Smooth muscle cell of the brain vasculature (primary cell): ENCODE measurements around the gene TIMP3.
"Not testable (repeated sequence)": the region's sequence is repeated elsewhere in the genome, so short reads cannot be mapped to it uniquely, and the experiment has no call there.

Source experiments
- DNase-seq: peaks from one replicate; pipeline ENCODE4 v3.0.0-alpha.2; 2012; ENCODE audit warnings: low read depth, low spot score

Gene TIMP3

GRCh38 chr22:32801537-32802236 is at the start of gene TIMP3:
TSS of gene TIMP3 (plus strand) at chr22:32801705. CDS start at chr22:32802002, 297 bp downstream.
- peak; percentile 63 for DNase-seq

- no peak for DNase-seq
Measured at GRCh38 chr22:32752326-32752725, 49.2 kb upstream of the TIMP3 start.

- no peak for DNase-seq
Measured at GRCh38 chr22:32752816-32753520, 48.5 kb upstream of the TIMP3 start.

DNA sequence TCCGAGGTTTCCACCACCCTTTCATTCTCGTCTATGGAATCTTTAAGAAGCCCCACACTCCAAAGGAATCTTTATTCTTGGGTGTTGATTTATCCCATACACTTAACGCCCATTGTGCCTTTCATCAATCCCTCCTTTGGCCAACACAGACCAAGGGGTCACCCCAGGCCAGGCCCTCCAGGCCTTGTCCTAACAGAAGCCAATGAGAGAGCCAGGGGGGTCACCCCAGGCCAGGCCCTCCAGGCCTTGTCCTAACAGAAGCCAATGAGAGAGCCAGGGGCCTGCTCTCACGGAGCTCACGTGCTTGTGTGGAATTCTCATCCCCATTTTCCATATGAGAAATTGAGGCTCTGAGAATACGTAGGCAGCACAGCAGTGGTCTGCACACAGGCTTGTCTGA is 47.9 kb upstream of the TIMP3 start:
- no peak for DNase-seq

DNA sequence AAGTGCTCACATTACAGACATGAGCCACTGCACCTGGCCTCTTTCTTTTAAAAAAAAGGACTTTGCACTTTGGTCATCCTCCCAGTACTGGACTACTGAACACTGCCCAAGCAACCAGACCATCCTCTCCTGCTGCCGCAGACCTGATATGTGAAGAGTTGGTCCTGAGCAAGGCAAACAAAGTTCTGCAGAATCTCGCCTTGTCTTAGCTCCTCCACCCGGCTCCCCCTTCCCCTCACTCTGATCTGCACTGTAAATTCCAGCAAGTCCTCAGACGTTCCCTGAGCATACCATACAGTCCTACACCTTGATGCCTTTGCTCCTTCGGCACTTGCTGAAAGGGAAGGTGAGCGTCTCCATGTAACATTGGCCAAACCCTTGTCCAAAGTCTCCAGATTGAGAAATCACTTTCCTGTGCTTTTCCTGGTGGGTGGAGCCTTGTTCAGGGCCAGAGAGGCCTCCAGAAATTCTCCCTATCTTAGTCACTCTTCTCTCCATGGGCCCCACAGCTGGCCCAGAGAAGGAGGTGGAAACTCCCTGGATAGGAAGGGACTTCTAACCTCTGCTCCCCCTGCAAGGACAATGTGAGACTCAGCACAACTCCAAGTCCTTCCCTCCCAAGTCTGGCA is 47.0 kb upstream of the TIMP3 start:
- no peak for DNase-seq

GRCh38 chr22:32757086-32757762 is 44.3 kb upstream of the TIMP3 start:
- not testable (repeated sequence) for DNase-seq

- DNase-seq = no peak
Measured at GRCh38 chr22:32758866-32759385, 42.6 kb upstream of the TIMP3 start.

DNA sequence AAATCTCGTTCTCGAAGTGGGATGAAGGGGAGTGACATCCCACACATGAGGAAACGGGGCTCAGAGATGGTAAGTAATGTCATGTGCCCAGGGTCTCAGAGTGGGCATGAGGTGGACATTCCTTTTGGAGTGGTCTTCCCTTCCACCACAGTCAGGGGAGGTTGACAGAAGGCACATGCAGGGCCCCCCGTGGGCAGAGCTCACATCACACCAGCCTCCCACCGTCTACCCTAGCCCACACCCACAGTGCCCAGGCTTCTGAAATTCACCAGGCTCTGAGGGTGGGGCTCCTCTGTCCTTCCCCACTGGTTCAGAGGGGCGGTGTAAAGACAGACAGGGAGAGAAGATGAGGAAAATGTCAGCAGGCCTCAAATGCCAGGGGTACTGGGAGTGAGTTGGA is 41.1 kb upstream of the TIMP3 start:
- DNase-seq = no peak

- DNase-seq = no peak
Measured at GRCh38 chr22:32760815-32761214, 40.7 kb upstream of the TIMP3 start.

DNA sequence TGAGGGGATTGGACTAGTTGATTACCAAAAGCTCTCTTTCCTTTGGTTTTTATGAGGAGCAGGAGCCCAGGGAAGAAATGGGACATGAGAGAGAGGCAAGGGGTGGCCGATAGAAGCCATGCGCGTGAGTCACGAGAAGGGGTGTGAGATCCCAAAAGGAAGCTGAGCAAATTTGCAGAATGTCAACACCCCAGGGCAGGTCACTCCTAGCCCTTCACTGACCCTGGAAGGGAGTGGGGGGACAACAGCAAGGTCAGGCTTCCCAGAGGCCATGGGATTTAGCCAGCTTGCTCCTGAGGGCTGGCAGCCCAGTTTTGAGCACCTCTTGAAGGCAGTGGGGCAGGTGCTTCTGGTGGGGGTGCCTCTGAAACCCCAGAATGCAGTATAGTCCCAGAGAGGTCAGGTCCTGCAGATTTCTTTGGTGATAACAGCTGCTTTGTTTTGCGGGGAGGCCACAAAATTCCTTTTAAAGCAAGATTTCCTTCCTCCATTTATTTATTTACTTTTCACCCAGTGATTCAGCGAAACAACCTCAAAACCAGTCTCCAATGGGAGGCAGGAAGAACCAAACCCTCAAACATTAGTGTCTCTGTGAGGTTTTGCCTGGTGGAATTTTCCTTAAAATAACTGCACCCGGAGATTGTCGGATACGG is 40.1 kb upstream of the TIMP3 start:
- DNase-seq = no peak

DNA sequence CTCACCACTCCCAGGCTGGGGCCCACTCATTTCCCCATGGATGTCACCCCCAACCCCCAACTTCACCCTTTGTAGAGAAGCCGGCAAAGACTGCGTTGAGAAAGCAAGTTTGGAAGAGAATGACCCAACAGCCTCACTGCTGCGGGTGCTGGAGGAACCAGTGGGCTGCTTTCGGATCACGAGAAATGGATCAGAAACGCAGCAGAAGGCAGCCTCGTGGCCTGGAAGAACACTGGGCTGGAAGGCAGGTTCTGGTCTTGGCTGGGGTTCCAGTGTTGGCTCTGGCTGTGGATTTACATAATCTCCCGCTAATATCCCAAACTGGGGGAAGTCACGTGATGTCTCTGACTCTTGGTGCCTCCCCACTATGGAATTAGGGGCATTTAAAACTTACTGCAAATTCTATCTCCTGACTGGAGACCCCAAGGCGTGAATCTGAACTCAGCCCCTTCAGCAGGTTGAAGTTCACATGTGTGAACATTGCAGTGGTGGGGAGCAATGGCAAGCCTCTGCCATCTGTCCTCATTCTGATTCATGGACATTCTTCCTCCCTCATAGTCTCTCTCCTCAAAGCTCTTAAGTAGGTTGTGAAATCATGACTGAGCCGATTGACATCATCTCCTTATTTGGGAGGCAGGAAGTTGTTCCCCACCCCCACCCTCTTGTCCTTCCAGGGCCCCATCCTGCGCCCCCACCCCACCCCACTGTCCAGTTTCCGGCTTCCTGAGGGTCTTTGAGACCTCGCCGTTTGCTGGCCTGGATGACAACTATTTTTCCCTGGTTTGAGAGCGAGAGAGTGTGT is 37.0 kb upstream of the TIMP3 start:
- DNase-seq = no peak

DNA sequence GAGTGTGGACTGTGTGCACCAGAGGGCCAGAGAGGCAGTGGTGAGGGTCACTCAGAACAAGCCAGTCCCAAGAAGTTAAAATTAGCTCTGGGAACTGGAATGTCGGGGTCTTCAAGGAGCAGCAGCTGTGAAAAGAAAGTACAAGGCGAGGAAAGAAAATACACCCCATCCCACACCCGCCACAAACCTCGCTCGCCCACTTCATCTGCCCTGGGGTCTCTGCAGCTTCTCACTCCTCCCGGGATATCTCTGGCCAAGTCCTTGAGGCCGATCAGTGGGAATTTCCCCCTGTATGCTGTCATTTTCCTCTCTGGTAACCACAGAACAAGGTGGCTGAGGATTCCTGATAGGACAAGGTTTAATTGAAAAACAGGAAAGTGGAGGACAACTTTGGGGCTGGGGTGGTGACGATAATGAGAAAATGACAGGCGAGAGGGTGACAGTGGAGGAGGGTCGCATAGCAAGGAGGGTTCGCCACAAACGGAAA is 36.3 kb upstream of the TIMP3 start:
- no peak for DNase-seq

DNA sequence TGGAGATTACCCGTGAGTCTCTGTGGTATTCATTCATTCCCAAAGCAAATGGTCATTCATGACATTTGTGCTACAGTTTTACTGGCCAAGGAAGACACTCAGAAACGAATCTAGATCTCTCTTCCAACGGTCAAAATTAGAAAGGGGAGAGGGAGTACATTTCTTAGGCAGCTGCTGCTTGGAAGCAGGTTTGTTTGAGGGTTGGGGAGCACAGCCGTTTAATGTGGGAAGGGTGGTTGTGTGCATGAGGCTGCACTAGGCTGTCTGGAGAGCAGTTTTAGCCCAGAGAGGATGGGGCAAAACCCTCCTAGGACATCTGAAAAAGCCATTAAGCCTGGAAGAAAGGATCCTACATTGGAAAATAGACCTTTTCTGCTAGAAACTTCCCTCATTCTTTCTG is 29.7 kb upstream of the TIMP3 start:
- DNase-seq = no peak

DNA sequence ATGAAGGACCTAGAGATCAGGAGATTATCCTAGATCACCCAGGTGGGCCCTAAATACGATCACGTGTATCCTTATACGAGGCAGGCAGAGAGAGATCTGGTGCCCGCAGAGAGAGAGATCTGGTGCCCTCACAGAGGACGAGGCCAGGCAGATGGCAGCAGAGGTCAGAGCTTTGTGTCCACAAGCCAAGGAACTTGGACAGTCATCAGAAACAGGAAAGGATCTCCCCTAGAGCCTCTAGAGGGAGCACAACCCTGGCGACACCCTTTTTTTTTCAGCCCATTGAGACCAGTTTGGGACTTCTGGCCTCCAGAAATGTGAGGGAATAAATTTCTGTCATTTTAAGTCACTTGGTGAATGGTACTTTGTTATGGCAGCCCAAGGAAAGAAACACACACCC is 25.5 kb upstream of the TIMP3 start:
- no peak for DNase-seq

- DNase-seq = no peak
Measured at GRCh38 chr22:32776397-32776796, 25.1 kb upstream of the TIMP3 start.

DNA sequence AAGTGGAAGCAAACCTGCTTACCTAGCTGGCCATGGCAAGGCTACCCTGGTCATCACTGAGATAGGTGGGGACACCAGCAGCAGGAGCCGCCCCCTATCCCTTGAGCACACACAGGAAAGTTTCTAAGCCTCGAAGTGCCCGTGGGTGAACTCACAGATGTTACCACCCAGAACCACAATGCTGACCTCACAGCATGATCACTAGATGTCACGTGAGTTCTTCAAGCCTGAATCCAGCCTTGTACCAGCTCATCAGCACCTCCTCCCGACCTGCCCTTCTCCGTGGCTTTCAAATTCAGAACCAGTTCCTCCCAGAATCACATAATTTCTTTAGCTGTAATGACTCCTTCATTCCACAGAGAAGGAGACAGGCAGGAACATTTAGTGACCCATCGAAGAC is 24.7 kb upstream of the TIMP3 start:
- no peak for DNase-seq

DNA sequence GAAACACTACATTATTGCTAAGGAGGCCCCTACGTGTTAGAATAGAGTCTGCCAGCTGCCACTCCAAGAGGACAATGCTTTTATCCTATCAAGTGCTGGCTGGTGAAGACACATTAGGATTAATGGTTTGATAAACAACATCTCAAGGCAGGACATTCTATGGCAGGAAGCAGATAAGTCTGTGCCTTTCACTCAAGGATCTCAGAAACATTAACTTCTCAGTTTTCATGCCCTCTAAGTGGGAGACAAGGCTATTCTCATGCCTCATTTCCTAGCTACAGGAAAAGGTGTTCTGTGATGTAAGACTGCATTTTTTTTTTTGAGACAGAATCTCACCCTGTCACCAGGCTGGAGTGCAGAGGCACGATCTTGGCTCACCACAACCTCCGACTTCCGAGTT is 23.5 kb upstream of the TIMP3 start:
- DNase-seq = no peak

DNA sequence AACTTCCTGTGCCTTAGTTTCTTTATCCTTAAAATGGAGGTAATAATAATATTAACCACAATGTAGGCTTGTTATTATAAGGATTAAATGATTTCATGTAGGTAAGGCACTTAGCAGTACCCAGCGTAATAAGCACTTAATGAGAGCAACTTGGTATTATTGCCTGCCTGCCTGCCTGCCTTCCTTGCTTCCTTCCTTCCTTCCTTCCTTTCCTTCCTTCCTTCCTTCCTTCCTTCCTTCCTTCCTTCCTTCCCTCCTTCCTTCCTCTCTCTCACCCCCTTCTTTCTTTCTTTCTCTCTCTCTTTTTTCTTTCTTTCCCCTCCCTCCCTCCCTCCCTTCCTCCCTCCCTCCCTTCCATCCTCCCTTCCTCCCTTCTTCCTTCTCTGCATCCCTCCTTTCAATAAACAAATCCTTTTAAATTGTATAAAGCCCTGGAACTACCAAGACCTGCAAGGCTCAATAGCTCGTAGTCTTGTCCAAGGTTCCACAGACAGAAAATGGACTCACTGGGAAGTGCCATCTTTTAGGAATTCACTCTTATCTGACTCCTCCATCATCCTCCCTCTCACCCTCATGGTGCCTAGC is 20.7 kb upstream of the TIMP3 start:
- DNase-seq = no peak

- DNase-seq = no peak
Measured at GRCh38 chr22:32781695-32782094, 19.8 kb upstream of the TIMP3 start.

GRCh38 chr22:32785321-32786026 is 16.0 kb upstream of the TIMP3 start:
- DNase-seq = no peak
